H9 (cell line): ENCODE results near the gene TCF4. TPM values are rescaled to one million over a fixed set of nuclear protein-coding genes. Genes with fewer than 3 reads are reported as not detected.

ENCODE experiments used
- DNase-seq: peaks from one replicate; pipeline ENCODE4 v3.0.0-alpha.2; 2017
- H2AFZ ChIP-seq: one replicate; pipeline ENCODE4 v1.6.1; 2013; ENCODE audit warnings: mild to moderate bottlenecking, low read length, control low read depth, moderate library complexity
- H2AK5ac ChIP-seq: 2 replicates; pipeline ENCODE4 v1.6.1; 2013; ENCODE audit warnings: low read length, control low read depth, mixed read lengths; ENCODE audit not compliant: insufficient read length
- H2BK120ac ChIP-seq: one replicate; pipeline ENCODE4 v1.6.1; 2013; ENCODE audit warnings: low read depth, mild to moderate bottlenecking, low read length, control low read depth, inconsistent platforms; ENCODE audit not compliant: poor library complexity, severe bottlenecking
- H2BK12ac ChIP-seq: 2 replicates; pipeline ENCODE4 v1.6.1; 2013; ENCODE audit warnings: low read length, control low read depth, mixed read lengths, low read depth; ENCODE audit not compliant: insufficient read length
- H2BK15ac ChIP-seq: 2 replicates; pipeline ENCODE4 v1.6.1; 2013; ENCODE audit warnings: low read depth, low read length, control low read depth
- H2BK20ac ChIP-seq: one replicate; pipeline ENCODE4 v1.6.1; 2013; ENCODE audit warnings: low read depth, mild to moderate bottlenecking, low read length, control low read depth, inconsistent platforms; ENCODE audit not compliant: poor library complexity, severe bottlenecking
- H2BK5ac ChIP-seq: 2 replicates; pipeline ENCODE4 v1.6.1; 2013; ENCODE audit warnings: low read length, control low read depth, mixed read lengths; ENCODE audit not compliant: insufficient read length
- H3K14ac ChIP-seq: 2 replicates; pipeline ENCODE4 v1.6.1; 2013; ENCODE audit warnings: low read length, control low read depth; ENCODE audit not compliant: insufficient read depth
- H3K18ac ChIP-seq: 2 replicates; pipeline ENCODE4 v1.6.1; 2013; ENCODE audit warnings: low read depth, mild to moderate bottlenecking, mixed read lengths, low read length, control low read depth; ENCODE audit not compliant: insufficient read length
- H3K23ac ChIP-seq: 2 replicates; pipeline ENCODE4 v1.6.1; 2013; ENCODE audit warnings: low read length, control low read depth, mixed read lengths, low read depth; ENCODE audit not compliant: insufficient read length
- H3K23me2 ChIP-seq: 2 replicates; pipeline ENCODE4 v1.6.1; 2013; ENCODE audit warnings: low read depth, mild to moderate bottlenecking, mixed read lengths, low read length, control low read depth; ENCODE audit not compliant: insufficient read length, poor library complexity, severe bottlenecking
- H3K27ac ChIP-seq: 2 replicates; pipeline ENCODE4 v1.5.1; 2013; ENCODE audit warnings: low read length, control low read depth, mixed read lengths, low read depth; ENCODE audit not compliant: insufficient read length
- H3K27me3 ChIP-seq: 2 replicates; pipeline ENCODE4 v1.6.1; 2013; ENCODE audit warnings: low read length, control low read depth, inconsistent platforms; ENCODE audit not compliant: insufficient read depth
- H3K4ac ChIP-seq: 2 replicates; pipeline ENCODE4 v1.6.1; 2013; ENCODE audit warnings: low read depth, mild to moderate bottlenecking, control low read depth, inconsistent platforms, low read length, moderate library complexity
- H3K4me1 ChIP-seq: 2 replicates; pipeline ENCODE4 v1.6.1; 2013; ENCODE audit warnings: low read length, control low read depth, inconsistent platforms; ENCODE audit not compliant: insufficient read depth
- H3K4me2 ChIP-seq: 2 replicates; pipeline ENCODE4 v1.6.1; 2013; ENCODE audit warnings: low read length, control low read depth, mixed read lengths; ENCODE audit not compliant: insufficient read length, insufficient read depth
- H3K56ac ChIP-seq: 2 replicates; pipeline ENCODE4 v1.6.1; 2013; ENCODE audit warnings: low read depth, mild to moderate bottlenecking, mixed read lengths, low read length, control low read depth; ENCODE audit not compliant: insufficient read length
- H3K79me1 ChIP-seq: 2 replicates; pipeline ENCODE4 v1.6.1; 2013; ENCODE audit warnings: low read depth, mild to moderate bottlenecking, moderate library complexity, low read length, control low read depth, inconsistent platforms; ENCODE audit not compliant: insufficient read depth, poor library complexity, severe bottlenecking
- H3K79me2 ChIP-seq: 2 replicates; pipeline ENCODE4 v1.6.1; 2013; ENCODE audit warnings: low read length, control low read depth, inconsistent platforms; ENCODE audit not compliant: insufficient read depth
- H3K9ac ChIP-seq: 2 replicates; pipeline ENCODE4 v1.6.1; 2013; ENCODE audit warnings: low read length, control low read depth, mixed read lengths; ENCODE audit not compliant: insufficient read length; ENCODE audit errors: extremely low read depth
- H3K9me3 ChIP-seq: one replicate; pipeline ENCODE4 v1.6.1; 2013; ENCODE audit warnings: low read depth, low read length, inconsistent platforms; ENCODE audit not compliant: control insufficient read depth
- H3T11ph ChIP-seq: one replicate; pipeline ENCODE4 v1.6.1; 2013; ENCODE audit warnings: mild to moderate bottlenecking, low read length, control low read depth, inconsistent platforms
- H4K20me1 ChIP-seq: one replicate; pipeline ENCODE4 v1.6.1; 2013; ENCODE audit not compliant: control insufficient read depth, insufficient read length, insufficient read depth
- H4K5ac ChIP-seq: 2 replicates; pipeline ENCODE4 v1.6.1; 2013; ENCODE audit warnings: low read depth, mild to moderate bottlenecking, mixed read lengths, low read length, control low read depth; ENCODE audit not compliant: insufficient read length
- H4K8ac ChIP-seq: replicated peaks from 2 replicates; pipeline ENCODE4 v1.6.1; 2013; ENCODE audit warnings: low read length, control low read depth, mixed read lengths, low read depth; ENCODE audit not compliant: insufficient read length
- H4K91ac ChIP-seq: 2 replicates; pipeline ENCODE4 v1.6.1; 2013; ENCODE audit warnings: low read depth, mild to moderate bottlenecking, moderate library complexity, mixed read lengths, low read length, control low read depth; ENCODE audit not compliant: insufficient read length
- H3K27ac Mint-ChIP-seq, 3 experiments: 2 replicates in 2 of 3; 3 replicates in 1 of 3; pipeline ENCODE4 v1.8.0; 2020 to 2021; ENCODE audit warnings: mixed read lengths in 3 of 3, mild to moderate bottlenecking in 1 of 3, moderate library complexity in 1 of 3
- H3K27me3 Mint-ChIP-seq: 2 replicates; pipeline ENCODE4 v1.8.0; 2021; ENCODE audit warnings: low read depth, mild to moderate bottlenecking, moderate library complexity, mixed read lengths
- H3K36me3 Mint-ChIP-seq, 3 experiments: 2 replicates in 2 of 3; 3 replicates in 1 of 3; pipeline ENCODE4 v1.8.0; 2020 to 2021; ENCODE audit warnings: low read depth in 3 of 3, mixed read lengths in 3 of 3; ENCODE audit not compliant: insufficient read depth in 1 of 3
- H3K4me1 Mint-ChIP-seq, 2 experiments: 2 replicates each; pipeline ENCODE4 v1.8.0; 2020; ENCODE audit warnings: mixed read lengths in 2 of 2
- H3K4me3 Mint-ChIP-seq, 2 experiments: 2 replicates in 1 of 2; 3 replicates in 1 of 2; pipeline ENCODE4 v1.8.0; 2020 to 2021; ENCODE audit warnings: mild to moderate bottlenecking in 2 of 2, mixed read lengths in 2 of 2, moderate library complexity in 1 of 2
- H3K9me3 Mint-ChIP-seq, 2 experiments: 2 replicates in 1 of 2; 3 replicates in 1 of 2; pipeline ENCODE4 v1.8.0; 2020; ENCODE audit warnings: mild to moderate bottlenecking in 2 of 2, mixed read lengths in 2 of 2, moderate library complexity in 1 of 2
- WGBS: extraction: QIAGEN DNeasy Blood & Tissue Kit; methylation state at CpG from one replicate; pipeline ENCODE4 v1.1.7; 2013; ENCODE audit warnings: missing lambda C conversion rate, low lambda C conversion rate, mixed read lengths; ENCODE audit not compliant: insufficient read length; ENCODE audit errors: extremely low coverage; 5-methylcytosine and 5-hydroxymethylcytosine counted together
- total RNA-seq: library from RNA; stranded (reverse); gene quantifications from 2 replicates; pipeline ENCODE4 v1.2.1, GENCODE V29; 2021
- TF ChIP-seq, protein P1 (sequence below): fragments of 200-600 bp; sonication (generic); conservative IDR thresholded peaks from 3 replicates; pipeline ENCODE4 v1.8.0; 2021; ENCODE audit warnings: antibody characterized with exemption, mild to moderate bottlenecking

Gene TCF4
- total RNA-seq, 1 experiment from 2014 or later = 99.4 TPM

DNA sequence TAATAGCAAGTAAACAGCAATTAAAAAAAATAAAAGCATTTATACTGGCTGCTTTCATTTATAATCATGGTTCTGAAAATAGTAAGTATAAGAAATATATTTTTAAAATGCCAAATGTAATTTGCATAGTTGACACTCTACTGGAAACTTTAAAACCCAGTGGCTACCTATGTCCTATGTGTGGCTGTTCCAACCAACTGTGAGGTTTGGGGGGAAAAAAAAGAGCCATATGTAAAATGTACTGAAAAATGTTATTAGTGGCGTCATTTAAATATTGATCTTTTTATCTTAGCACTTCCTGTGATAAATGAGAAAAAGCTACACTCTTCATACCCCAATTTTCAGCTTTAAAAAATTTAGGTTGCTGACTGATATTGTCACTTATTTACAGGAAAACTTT is 270.7 kb downstream of the TCF4 start:
- Histone ChIP-seq H2BK12ac (no peak overlapping the region), H3K27ac (no peak overlapping the region), H4K8ac (no peak overlapping the region), H2AFZ (no peak overlapping the region), H2AK5ac (no peak overlapping the region), H2BK120ac (no peak overlapping the region), H2BK20ac (no peak overlapping the region), H3K4me1 (peaks cover 4% of the 10 kb centered on the region; the same call in 1 of the 2 replicates), H3K4ac (no peak overlapping the region), H3K79me1 (no peaks in the 10 kb centered on the region), H4K5ac (no peak overlapping the region), H4K20me1 (no peaks in the 10 kb centered on the region), H3K14ac (no peak overlapping the region), H3K18ac (no peak overlapping the region), H3K23ac (no peak overlapping the region), H3T11ph (no peak overlapping the region), H3K56ac (no peak overlapping the region), H2BK5ac (no peak overlapping the region), H3K79me2 (peaks cover 1% of the 10 kb centered on the region; the same call in 1 of the 2 replicates), H3K27me3 (no peaks in the 10 kb centered on the region), H3K23me2 (peaks cover 8% of the 10 kb centered on the region), H4K91ac (no peak overlapping the region), H3K4me2 (no peak overlapping the region), H2BK15ac (no peak overlapping the region), H3K9ac (no peak overlapping the region), H3K9me3 (no peaks in the 10 kb centered on the region)
- WGBS = no CpG with 5 or more reads among the region's 1 CpG
- H3K9me3 Mint-ChIP-seq = no peaks in the 10 kb centered on the region
- no peaks in the 10 kb centered on the region; the same call in 1 of the 2 replicates for H3K27me3 Mint-ChIP-seq
- H3K27ac Mint-ChIP-seq = no peak overlapping the region
- H3K4me3 Mint-ChIP-seq = no peak overlapping the region
- no peak for DNase-seq
- H3K36me3 Mint-ChIP-seq = no peaks in the 10 kb centered on the region
- peaks cover 58 to 70% of the 10 kb centered on the region in 2 experiments for H3K4me1 Mint-ChIP-seq
- TF ChIP-seq, protein P1, sequence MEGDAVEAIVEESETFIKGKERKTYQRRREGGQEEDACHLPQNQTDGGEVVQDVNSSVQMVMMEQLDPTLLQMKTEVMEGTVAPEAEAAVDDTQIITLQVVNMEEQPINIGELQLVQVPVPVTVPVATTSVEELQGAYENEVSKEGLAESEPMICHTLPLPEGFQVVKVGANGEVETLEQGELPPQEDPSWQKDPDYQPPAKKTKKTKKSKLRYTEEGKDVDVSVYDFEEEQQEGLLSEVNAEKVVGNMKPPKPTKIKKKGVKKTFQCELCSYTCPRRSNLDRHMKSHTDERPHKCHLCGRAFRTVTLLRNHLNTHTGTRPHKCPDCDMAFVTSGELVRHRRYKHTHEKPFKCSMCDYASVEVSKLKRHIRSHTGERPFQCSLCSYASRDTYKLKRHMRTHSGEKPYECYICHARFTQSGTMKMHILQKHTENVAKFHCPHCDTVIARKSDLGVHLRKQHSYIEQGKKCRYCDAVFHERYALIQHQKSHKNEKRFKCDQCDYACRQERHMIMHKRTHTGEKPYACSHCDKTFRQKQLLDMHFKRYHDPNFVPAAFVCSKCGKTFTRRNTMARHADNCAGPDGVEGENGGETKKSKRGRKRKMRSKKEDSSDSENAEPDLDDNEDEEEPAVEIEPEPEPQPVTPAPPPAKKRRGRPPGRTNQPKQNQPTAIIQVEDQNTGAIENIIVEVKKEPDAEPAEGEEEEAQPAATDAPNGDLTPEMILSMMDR = no peak
